Osteocyte (in vitro differentiated cells): ENCODE results near the gene SH2D4B. TPM values are rescaled to one million over a fixed set of nuclear protein-coding genes. Genes with fewer than 3 reads are reported as not detected.

Experiments
- DNase-seq: peaks from one replicate; pipeline ENCODE4 v3.0.0; 2021; ENCODE audit warnings: mixed read lengths; ENCODE audit not compliant: unreplicated experiment; ENCODE audit errors: extremely low spot score
- H3K27ac Mint-ChIP-seq: one replicate; pipeline ENCODE4 v1.8.0; 2021; ENCODE audit warnings: mild to moderate bottlenecking, mixed read lengths; ENCODE audit not compliant: unreplicated experiment
- H3K27me3 Mint-ChIP-seq: one replicate; pipeline ENCODE4 v1.8.0; 2021; ENCODE audit warnings: mixed read lengths; ENCODE audit not compliant: unreplicated experiment
- H3K36me3 Mint-ChIP-seq: one replicate; pipeline ENCODE4 v1.8.0; 2021; ENCODE audit warnings: mixed read lengths; ENCODE audit not compliant: unreplicated experiment
- H3K4me1 Mint-ChIP-seq: one replicate; pipeline ENCODE4 v1.8.0; 2021; ENCODE audit warnings: mixed read lengths; ENCODE audit not compliant: unreplicated experiment
- H3K4me3 Mint-ChIP-seq: one replicate; pipeline ENCODE4 v1.8.0; 2021; ENCODE audit warnings: mild to moderate bottlenecking, moderate library complexity, mixed read lengths; ENCODE audit not compliant: unreplicated experiment
- H3K9me3 Mint-ChIP-seq: one replicate; pipeline ENCODE4 v1.8.0; 2021; ENCODE audit warnings: mixed read lengths; ENCODE audit not compliant: unreplicated experiment
- CTCF ChIP-seq: fragments of 200-600 bp; sonication (generic); IDR thresholded peaks from 2 replicates; pipeline ENCODE4 v1.5.0; 2021; ENCODE audit warnings: antibody characterized with exemption, mild to moderate bottlenecking, moderate library complexity
- total RNA-seq: library from RNA; stranded (reverse); gene quantifications from 2 replicates; pipeline ENCODE4 v1.2.1, GENCODE V29; 2021

Gene SH2D4B
- total RNA-seq, 1 donor from 2014 or later, result not detected

- Mint-ChIP-seq H3K9me3 (peaks cover 10% of the 10 kb centered on the region), H3K27me3 (peaks cover 2% of the 10 kb centered on the region), H3K4me1 (no peaks in the 10 kb centered on the region), H3K27ac (no peak overlapping the region), H3K4me3 (no peak overlapping the region), H3K36me3 (no peaks in the 10 kb centered on the region)
- no peak for TF ChIP-seq CTCF
- DNase-seq, result no peak
These were observed 111.5 kb downstream of the SH2D4B start for GRCh38 chr10:80649183-80649582.

- H3K4me1 Mint-ChIP-seq, result no peaks in the 10 kb centered on the region
- no peaks in the 10 kb centered on the region for H3K27me3 Mint-ChIP-seq
- peaks cover 12% of the 10 kb centered on the region for H3K9me3 Mint-ChIP-seq
- H3K27ac Mint-ChIP-seq, result no peak overlapping the region
- no peaks in the 10 kb centered on the region for H3K36me3 Mint-ChIP-seq
- TF ChIP-seq CTCF, result no peak
- H3K4me3 Mint-ChIP-seq, result no peak overlapping the region
- no peak for DNase-seq
These were observed 118.2 kb downstream of the SH2D4B start for GRCh38 chr10:80655898-80656297.

GRCh38 chr10:80658068-80658467, 120.4 kb downstream of the SH2D4B start:
- Mint-ChIP-seq H3K27me3 (no peaks in the 10 kb centered on the region), H3K4me3 (no peak overlapping the region), H3K36me3 (no peaks in the 10 kb centered on the region), H3K27ac (no peak overlapping the region), H3K4me1 (peaks cover 4% of the 10 kb centered on the region), H3K9me3 (peaks cover 12% of the 10 kb centered on the region)
- DNase-seq, result no peak
- no peak for TF ChIP-seq CTCF

GRCh38 chr10:80659289-80659688, 121.6 kb downstream of the SH2D4B start:
- DNase-seq, result no peak
- peaks cover under 1% of the 10 kb centered on the region for H3K9me3 Mint-ChIP-seq
- no peak overlapping the region for H3K4me3 Mint-ChIP-seq
- H3K36me3 Mint-ChIP-seq, result no peaks in the 10 kb centered on the region
- H3K4me1 Mint-ChIP-seq, result peaks cover 6% of the 10 kb centered on the region
- no peak for TF ChIP-seq CTCF
- H3K27ac Mint-ChIP-seq, result no peak overlapping the region
- no peaks in the 10 kb centered on the region for H3K27me3 Mint-ChIP-seq

GRCh38 chr10:80660266-80660665, 122.6 kb downstream of the SH2D4B start:
- no peaks in the 10 kb centered on the region for H3K27me3 Mint-ChIP-seq

More at GRCh38 chr10:80660266-80660665, 122.6 kb downstream of the SH2D4B start:
- Mint-ChIP-seq H3K4me1 (peaks cover 6% of the 10 kb centered on the region), H3K9me3 (no peaks in the 10 kb centered on the region), H3K27ac (no peak overlapping the region), H3K4me3 (no peak overlapping the region), H3K36me3 (no peaks in the 10 kb centered on the region)
- TF ChIP-seq CTCF, result no peak
- no peak for DNase-seq
